Activated CD8-positive, alpha-beta memory T cell treated with anti-CD3 and anti-CD28 coated beads for 48 hours (primary cell): Measurements from ENCODE around the gene PCGF3.
A peak's percentile ranks its signal among the peaks of the same experiment; 100 is the strongest.

Experiments used
- DNase-seq, 3 experiments: peaks; one replicate each; pipeline ENCODE4 v3.0.0-alpha.2; 2020; ENCODE audit warnings: low read depth in 2 of 3, low spot score in 2 of 3

PCGF3 gene, protein sequence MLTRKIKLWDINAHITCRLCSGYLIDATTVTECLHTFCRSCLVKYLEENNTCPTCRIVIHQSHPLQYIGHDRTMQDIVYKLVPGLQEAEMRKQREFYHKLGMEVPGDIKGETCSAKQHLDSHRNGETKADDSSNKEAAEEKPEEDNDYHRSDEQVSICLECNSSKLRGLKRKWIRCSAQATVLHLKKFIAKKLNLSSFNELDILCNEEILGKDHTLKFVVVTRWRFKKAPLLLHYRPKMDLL

DNA sequence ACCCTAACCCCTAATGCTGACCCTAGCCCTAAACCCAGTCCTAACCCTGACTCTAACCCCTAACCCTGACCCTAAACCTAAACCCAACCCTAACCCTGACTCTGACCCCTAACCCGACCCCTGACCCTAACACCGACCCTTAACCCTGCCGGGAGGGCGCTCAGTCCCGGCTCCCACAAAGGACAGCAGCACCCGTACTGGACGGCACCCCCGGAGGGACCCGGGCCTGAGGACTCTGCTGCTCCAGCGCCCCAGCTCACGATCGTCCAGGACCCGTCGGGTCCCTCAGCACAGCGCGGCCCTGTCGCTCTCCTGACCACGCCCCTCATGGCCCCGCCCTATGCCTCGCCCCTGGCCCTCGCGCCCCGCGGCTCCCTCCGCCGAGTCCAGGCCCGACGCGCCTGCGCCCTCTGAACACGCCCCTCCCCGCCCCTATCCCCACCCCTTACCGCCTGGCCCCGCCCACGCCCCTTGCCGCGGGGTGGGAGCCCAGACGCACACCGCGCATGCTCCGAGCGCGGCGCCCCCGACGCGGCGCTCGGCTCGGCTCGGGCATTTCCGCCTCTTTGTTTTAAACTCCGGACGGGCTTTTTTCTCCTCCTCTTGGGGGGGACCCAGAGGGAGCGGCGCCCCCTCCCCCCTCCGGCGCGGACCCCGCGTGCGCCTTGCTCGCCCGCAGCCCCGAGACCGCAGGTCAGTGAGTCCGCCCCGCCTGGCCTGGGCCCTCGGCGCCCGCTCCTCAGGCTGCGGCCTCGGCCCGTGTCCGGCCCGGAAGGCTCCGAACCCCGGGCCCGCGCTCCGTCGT is at the start of gene PCGF3:
Gene PCGF3 (plus strand): TSS at position 555 of the 805 bp plus-strand sequence. CDS start 27,849 bp downstream, outside the sequence.
- DNase-seq: peak; percentile 94 to 97 (median 97)

- no peak for DNase-seq
Observed at GRCh38 chr4:656436-657337, 48.9 kb upstream of the PCGF3 start.

DNA sequence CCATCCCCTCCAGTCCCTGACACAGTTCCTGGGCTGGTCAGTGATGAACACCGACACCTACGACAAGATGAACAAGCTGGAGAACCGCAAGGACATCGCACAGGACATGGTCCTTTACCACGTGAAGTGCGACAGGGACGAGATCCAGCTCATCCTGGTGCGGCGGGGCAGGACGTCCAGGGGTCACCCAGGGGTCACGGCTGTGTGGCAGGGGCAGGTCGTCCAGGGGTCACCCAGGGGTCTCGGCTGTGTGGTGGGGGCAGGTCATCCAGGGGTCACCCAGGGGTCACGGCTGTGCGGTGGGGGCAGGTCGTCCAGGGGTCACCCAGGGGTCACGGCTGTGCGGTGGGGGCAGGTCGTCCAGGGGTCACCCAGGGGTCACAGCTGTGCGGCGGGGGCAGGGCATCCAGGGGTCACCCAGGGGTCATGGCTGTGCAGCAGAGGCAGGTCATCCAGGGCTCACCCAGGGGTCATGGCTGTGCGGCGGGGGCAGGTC is 48.2 kb upstream of the PCGF3 start:
- DNase-seq: no peak

GRCh38 chr4:657834-658667 is 47.6 kb upstream of the PCGF3 start:
- no peak for DNase-seq

- DNase-seq: no peak
Observed at GRCh38 chr4:658681-659667, 46.7 kb upstream of the PCGF3 start.

GRCh38 chr4:659851-660250 is 45.8 kb upstream of the PCGF3 start:
- DNase-seq: no peak

DNA sequence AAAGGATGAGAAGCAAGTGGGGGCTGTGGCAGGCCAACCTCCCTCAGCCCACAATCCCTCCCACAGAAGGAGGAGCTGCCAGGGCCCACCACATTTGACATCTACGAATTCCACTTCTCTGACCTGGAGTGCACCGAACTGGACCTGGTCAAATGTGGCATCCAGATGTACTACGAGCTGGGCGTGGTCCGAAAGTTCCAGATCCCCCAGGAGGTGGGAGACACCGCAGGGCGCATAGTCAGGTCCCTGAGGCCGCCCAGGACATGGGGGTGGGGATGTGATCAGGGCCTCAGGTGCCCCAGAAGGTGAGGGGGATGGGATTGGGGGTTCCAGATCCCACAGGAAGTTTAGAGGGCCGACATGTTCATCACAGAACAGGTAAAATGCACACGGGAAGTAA is 45.2 kb upstream of the PCGF3 start:
- DNase-seq: no peak

GRCh38 chr4:661231-661630 is 44.4 kb upstream of the PCGF3 start:
- no peak for DNase-seq

DNA sequence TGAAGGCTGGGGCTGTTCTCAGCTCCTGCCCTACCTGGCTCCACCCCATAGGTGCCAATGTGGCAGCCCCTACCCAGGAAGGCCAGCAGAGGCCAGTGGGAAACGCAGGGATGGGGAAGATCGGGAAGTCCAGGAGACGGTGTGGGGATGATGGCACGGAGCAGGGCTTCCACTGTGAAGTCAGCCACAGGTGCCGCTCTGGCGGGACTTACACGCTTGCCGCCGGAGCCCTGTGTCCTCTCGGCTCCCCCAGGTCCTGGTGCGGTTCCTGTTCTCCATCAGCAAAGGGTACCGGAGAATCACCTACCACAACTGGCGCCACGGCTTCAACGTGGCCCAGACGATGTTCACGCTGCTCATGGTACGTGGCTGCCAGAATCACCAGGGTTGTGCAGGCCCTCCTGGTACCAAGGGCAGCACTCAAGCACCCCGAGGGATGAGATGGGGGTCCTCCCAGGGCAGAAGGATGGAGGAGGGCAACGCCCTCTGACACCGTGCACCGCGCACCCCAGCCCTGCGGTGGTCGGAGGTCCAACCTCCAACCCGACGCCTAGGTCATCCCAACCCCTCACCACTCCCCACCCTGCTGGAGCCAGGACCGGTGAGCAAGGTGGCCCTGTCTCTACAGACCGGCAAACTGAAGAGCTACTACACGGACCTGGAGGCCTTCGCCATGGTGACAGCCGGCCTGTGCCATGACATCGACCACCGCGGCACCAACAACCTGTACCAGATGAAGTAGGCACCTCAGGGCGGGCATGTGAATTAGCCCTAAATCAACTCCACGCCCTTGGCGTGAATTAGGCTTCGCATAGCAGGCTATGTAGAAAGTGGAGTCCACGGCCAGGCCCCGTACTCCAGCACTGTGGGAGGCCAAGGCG is 43.5 kb upstream of the PCGF3 start:
- no peak for DNase-seq

GRCh38 chr4:663046-663437 is 42.6 kb upstream of the PCGF3 start:
- no peak for DNase-seq

GRCh38 chr4:663438-664428 is 41.9 kb upstream of the PCGF3 start:
- peak in 1 of 3 experiments; percentile 45 for DNase-seq

DNA sequence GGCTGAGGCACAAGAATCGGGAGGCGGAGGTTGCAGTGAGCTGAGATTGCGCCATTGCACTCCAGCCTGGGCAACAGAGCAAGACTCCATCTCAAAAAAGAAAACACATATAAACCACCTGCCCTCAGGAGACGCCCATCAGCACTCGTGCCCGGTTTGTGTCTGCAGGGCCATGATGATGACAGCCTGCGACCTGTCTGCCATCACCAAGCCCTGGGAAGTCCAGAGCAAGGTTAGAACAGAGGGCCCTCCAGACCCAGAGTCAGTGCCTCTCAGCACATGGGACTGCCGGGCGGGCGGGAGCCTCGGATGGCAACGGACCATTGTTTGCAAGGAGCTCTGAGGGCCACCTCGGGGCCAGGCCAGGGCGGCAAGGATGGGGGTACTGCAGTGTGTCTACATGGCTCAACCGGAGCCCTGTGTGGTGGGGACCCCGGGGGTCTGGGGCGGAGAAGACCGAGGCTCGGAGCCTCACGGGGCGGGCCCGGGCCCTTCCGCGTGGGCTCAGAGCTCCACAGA is 40.9 kb upstream of the PCGF3 start:
- no peak for DNase-seq

- no peak for DNase-seq
Observed at GRCh38 chr4:665381-665750, 40.3 kb upstream of the PCGF3 start.

DNA sequence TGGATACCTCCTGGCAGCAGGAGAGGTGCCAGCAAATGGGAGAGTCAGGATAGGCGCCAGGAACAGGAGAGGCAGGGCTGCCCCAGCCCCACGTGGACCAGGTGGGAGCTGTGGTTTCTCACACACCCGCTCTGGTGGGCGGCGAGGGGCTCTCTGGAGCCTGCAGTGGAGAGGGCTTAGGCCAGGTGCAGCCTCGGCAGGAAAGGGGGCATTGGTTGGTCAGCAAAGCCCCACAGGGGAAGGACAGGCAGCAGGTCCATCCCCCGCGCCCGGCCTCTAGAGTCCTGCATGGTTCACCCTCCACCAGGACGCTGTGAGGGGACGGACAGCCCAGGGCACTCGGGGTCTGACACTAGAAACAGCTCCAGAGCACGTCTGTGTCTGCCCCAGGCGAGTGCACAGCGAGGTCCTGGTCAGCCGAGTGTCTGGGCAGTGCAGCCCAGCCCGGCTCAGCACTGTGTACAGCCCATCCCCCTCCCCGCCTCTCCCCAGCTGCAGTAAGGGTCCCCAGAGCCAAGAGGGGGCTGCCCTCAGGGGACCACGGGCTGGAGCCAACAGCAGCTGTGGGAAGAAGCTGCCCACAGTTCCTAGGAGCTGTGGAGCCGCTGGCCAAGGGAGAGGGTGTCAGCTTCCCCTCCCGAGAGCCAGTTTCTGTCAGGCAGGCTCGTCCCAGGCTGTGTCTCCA is 39.7 kb upstream of the PCGF3 start:
- DNase-seq: no peak

GRCh38 chr4:666436-666810 is 39.2 kb upstream of the PCGF3 start:
- DNase-seq: no peak

GRCh38 chr4:666822-667544 is 38.6 kb upstream of the PCGF3 start:
- no peak for DNase-seq
